ENCODE measurements around the gene ARRDC1. TPM values are rescaled to one million over a fixed set of nuclear protein-coding genes. Genes with fewer than 3 reads are reported as not detected.
"Not testable (repeated sequence)": the region's sequence is repeated elsewhere in the genome, so short reads cannot be mapped to it uniquely, and the experiment has no call there.

Gene ARRDC1
- polyA plus RNA-seq, 2 of the 4 experiments (the other 2 are of a cell fraction) = 20.7 to 22.5 TPM

DNA sequence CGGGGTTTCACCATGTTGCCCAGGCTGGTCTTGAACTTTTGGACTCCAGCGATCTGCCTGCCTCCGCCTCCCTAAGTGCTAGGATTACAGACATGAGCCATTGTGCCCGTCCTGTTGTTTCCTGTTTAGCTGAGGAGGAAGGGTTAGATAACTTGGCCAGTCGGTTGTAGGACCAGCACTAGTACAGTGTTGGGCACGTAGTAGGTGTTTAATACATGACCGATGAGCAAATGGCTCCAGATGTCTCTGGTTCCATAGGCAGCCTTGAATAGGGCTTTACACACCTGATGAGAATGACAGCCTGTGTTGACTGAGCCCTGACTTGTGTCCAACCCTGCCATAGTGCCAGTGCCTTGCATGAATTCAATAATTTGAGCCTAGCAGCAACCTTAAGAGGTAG, 15.1 kb downstream of the ARRDC1 start:
- CTCF ChIA-PET = interaction anchor here (0.8 to 2.0 kb wide), 4 partner anchors 9 to 43 kb away, joined by 3 to 5 read pairs (median 3); no protein-coding TSS in a partner anchor
- TF ChIP-seq HDAC2 (IDR thresholded peaks at IDR 0.05) (no peak), RAD21 (conservative IDR thresholded peaks at IDR 0.05 in 1 of 2, IDR thresholded peaks at IDR 0.05 in 1 of 2) (no peak), MAFK (IDR thresholded peaks at IDR 0.05; ENCODE audit: partially characterized antibody) (no peak), POLR2A (IDR thresholded peaks at IDR 0.05; ENCODE audit: low read length) (no peak), SREBF2 (IDR thresholded peaks at IDR 0.05) (no peak), NPAS2 (CRISPR knock-in tag; IDR thresholded peaks at IDR 0.05; ENCODE audit: borderline replicate concordance) (no peak)
- Histone ChIP-seq H3K9me3 (no peaks in the 10 kb centered on the region), H3K4me2 (peak overlapping the region; percentile 89), H3K4me1 (peaks cover 32% of the 10 kb centered on the region), H3K27ac (peak overlapping the region in 1 of 2 experiments; percentile 1; a peak in 1 of 6 replicates), H3K4me3 (peak overlapping the region; percentile 71; the same call in 1 of the 3 replicates)
- DNase-seq (ENCODE audit: low read depth in 1 of 2, low spot score in 1 of 2) (no peak), ATAC-seq (no peak), FAIRE-seq (no peak)
- WGBS (ENCODE audit: missing lambda C conversion rate) = 89% methylated on average over 7 of the region's 7 CpGs
- POLR2A ChIA-PET = no interaction called here

DNA sequence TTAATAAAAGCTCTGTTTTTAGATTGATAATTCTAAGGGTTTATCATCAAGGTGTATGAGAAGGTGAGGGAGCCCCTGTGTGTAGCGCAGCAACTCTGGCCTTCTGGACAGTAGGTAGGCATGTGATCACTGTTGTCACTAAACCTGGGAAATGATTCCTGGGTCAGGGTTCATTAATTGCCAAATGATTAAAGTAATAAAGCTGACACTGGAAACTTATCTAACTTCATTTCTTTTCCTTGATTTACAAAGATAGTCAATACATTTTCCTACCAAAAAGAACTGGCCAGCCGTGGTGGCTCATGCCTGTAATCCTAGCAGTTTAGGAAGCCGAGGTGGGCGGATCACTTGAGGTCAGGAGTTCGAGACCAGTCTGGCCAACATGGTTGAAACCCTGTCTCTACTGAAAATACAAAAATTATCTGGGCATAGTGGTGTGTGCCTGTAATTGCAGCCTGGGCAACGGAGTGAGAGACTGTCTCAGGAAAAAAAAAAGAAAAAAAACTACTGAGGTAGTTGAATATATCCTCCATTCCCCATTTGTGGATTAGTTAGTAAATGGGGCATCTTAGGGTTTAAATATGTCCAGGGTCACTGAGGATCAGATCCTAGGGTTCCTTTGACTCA, 15.8 kb downstream of the ARRDC1 start:
- H3K4me3 ChIP-seq = no peak overlapping the region
- ATAC-seq (peak in 1 of 2 experiments; percentile 44; a peak in 3 of 6 replicates), FAIRE-seq (no peak), DNase-seq (ENCODE audit: low read depth in 1 of 2, low spot score in 1 of 2) (peak in 1 of 2 experiments; percentile 51)
- CTCF ChIA-PET = interaction anchor here (0.8 to 2.0 kb wide), 5 partner anchors 10 to 43 kb away, joined by 3 to 5 read pairs (median 3); no protein-coding TSS in a partner anchor
- H3K9me3 ChIP-seq = no peaks in the 10 kb centered on the region
- TF ChIP-seq NPAS2 (CRISPR knock-in tag; IDR thresholded peaks at IDR 0.05; ENCODE audit: borderline replicate concordance) (no peak), RNF2 (IDR thresholded peaks at IDR 0.05; ENCODE audit: borderline replicate concordance, low read depth) (no peak), ZSCAN20 (CRISPR knock-in tag; IDR thresholded peaks at IDR 0.05) (no peak), PHF8 (IDR thresholded peaks at IDR 0.05; ENCODE audit: borderline replicate concordance, low read depth) (no peak), ZNF302 (CRISPR knock-in tag; IDR thresholded peaks at IDR 0.05) (no peak), TFCP2L1 (CRISPR knock-in tag; IDR thresholded peaks at IDR 0.05) (no peak), JUNB (IDR thresholded peaks at IDR 0.05) (no peak), HOXA7 (CRISPR knock-in tag; IDR thresholded peaks at IDR 0.05) (no peak), MAZ (IDR thresholded peaks at IDR 0.05; ENCODE audit: borderline replicate concordance, low read depth, low read length) (no peak), EHF (CRISPR knock-in tag; IDR thresholded peaks at IDR 0.05) (no peak), FOXS1 (CRISPR knock-in tag; IDR thresholded peaks at IDR 0.05) (no peak), RARB (CRISPR knock-in tag; IDR thresholded peaks at IDR 0.05) (no peak), CBX8 (IDR thresholded peaks at IDR 0.05) (no peak), EP300 (IDR thresholded peaks at IDR 0.05) (no peak), HEYL (CRISPR knock-in tag; IDR thresholded peaks at IDR 0.05) (no peak), POLR2AphosphoS2 (conservative IDR thresholded peaks at IDR 0.05; ENCODE audit: low read length) (no peak)
- TF ChIP-seq, protein P1, sequence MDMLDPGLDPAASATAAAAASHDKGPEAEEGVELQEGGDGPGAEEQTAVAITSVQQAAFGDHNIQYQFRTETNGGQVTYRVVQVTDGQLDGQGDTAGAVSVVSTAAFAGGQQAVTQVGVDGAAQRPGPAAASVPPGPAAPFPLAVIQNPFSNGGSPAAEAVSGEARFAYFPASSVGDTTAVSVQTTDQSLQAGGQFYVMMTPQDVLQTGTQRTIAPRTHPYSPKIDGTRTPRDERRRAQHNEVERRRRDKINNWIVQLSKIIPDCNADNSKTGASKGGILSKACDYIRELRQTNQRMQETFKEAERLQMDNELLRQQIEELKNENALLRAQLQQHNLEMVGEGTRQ (IDR thresholded peaks at IDR 0.05) = no peak
- TF ChIP-seq, protein P2, sequence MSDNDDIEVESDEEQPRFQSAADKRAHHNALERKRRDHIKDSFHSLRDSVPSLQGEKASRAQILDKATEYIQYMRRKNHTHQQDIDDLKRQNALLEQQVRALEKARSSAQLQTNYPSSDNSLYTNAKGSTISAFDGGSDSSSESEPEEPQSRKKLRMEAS (IDR thresholded peaks at IDR 0.05) = no peak
- TF ChIP-seq, protein P3, sequence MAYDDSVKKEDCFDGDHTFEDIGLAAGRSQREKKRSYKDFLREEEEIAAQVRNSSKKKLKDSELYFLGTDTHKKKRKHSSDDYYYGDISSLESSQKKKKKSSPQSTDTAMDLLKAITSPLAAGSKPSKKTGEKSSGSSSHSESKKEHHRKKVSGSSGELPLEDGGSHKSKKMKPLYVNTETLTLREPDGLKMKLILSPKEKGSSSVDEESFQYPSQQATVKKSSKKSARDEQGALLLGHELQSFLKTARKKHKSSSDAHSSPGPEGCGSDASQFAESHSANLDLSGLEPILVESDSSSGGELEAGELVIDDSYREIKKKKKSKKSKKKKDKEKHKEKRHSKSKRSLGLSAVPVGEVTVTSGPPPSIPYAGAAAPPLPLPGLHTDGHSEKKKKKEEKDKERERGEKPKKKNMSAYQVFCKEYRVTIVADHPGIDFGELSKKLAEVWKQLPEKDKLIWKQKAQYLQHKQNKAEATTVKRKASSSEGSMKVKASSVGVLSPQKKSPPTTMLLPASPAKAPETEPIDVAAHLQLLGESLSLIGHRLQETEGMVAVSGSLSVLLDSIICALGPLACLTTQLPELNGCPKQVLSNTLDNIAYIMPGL (CRISPR knock-in tag; IDR thresholded peaks at IDR 0.05; ENCODE audit: borderline replicate concordance) = no peak
- TF ChIP-seq, protein P4, sequence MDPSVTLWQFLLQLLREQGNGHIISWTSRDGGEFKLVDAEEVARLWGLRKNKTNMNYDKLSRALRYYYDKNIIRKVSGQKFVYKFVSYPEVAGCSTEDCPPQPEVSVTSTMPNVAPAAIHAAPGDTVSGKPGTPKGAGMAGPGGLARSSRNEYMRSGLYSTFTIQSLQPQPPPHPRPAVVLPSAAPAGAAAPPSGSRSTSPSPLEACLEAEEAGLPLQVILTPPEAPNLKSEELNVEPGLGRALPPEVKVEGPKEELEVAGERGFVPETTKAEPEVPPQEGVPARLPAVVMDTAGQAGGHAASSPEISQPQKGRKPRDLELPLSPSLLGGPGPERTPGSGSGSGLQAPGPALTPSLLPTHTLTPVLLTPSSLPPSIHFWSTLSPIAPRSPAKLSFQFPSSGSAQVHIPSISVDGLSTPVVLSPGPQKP (IDR thresholded peaks at IDR 0.05; ENCODE audit: low read depth, low read length) = no peak
- H3K4me1 ChIP-seq = peaks cover 32% of the 10 kb centered on the region
- 52% methylated on average over 6 of the region's 6 CpGs for WGBS (ENCODE audit: missing lambda C conversion rate)
- peak overlapping the region; percentile 89; the same call in 2 of the 3 replicates for H3K4me2 ChIP-seq
- POLR2A ChIA-PET = no interaction called here
- no peak overlapping the region for H3K27ac ChIP-seq

DNA sequence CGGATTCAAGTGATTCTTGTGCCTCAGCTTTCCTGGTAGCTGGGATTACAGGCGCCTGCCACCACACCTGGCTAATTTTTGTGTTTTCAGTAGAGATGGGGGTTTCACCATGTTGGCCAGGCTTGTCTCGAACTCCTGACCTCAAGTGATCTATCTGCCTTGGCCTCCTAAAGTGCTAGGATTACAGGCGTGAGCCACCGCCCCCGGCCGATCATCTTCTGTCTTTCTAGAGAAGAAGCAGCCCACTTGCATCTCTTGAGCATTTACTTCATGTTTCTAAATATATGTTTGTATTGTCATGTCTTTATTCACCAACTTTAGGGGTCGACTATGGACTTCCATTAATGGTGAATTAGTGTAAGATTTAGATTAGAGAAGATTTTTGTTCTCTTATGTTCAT, 16.7 kb downstream of the ARRDC1 start:
- ATAC-seq; H3K4me3 ChIP-seq; DNase-seq (ENCODE audit: low read depth in 1 of 2, low spot score in 1 of 2); POLR2A ChIA-PET; H3K4me2 ChIP-seq; H3K9me3 ChIP-seq; H3K27ac ChIP-seq; FAIRE-seq: not testable (repeated sequence)
- 89% methylated on average over 8 of the region's 8 CpGs for WGBS (ENCODE audit: missing lambda C conversion rate)
- CTCF ChIA-PET = interaction anchor here (1.3 kb wide), 2 partner anchors 9 to 27 kb away, joined by 3 read pairs; no protein-coding TSS in a partner anchor
- H3K4me1 ChIP-seq = peaks cover 24% of the 10 kb centered on the region

Measured in A549 (cell line).